Uterus (tissue), 4 donors: ENCODE data around the gene ARHGAP5. TPM values are rescaled to one million over a fixed set of nuclear protein-coding genes. Genes with fewer than 3 reads are reported as not detected.

Source experiments
- DNase-seq, 2 donors: peaks; one replicate each; pipeline ENCODE4 v3.0.0-alpha.2; 2019 to 2020
- H3K27ac ChIP-seq, 2 donors: fragments of 200-600 bp; sonication (generic); 1 replicate in 1 of 2; 2 replicates in 1 of 2; pipeline ENCODE4 v1.5.1; 2016 to 2018
- H3K27me3 ChIP-seq, 2 donors: fragments of 200-600 bp; sonication (generic); one replicate each; pipeline ENCODE4 v1.5.1; 2018 to 2019; ENCODE audit warnings: control low read depth in 1 of 2
- H3K36me3 ChIP-seq, 2 donors: fragments of 200-600 bp; sonication (generic); one replicate each; pipeline ENCODE4 v1.5.1; 2019; ENCODE audit warnings: control low read depth in 1 of 2
- H3K4me1 ChIP-seq, 2 donors: fragments of 200-600 bp; sonication (generic); one replicate each; pipeline ENCODE4 v1.5.1; 2018 to 2019; ENCODE audit warnings: control low read depth in 1 of 2
- H3K4me3 ChIP-seq, 2 donors: fragments of 200-600 bp; sonication (generic); 1 replicate in 1 of 2; 2 replicates in 1 of 2; pipeline ENCODE4 v1.5.1; 2018 to 2019; ENCODE audit warnings: mild to moderate bottlenecking in 1 of 2
- H3K9me3 ChIP-seq, 2 donors: fragments of 200-600 bp; sonication (generic); one replicate each; pipeline ENCODE4 v1.5.1; 2019; ENCODE audit warnings: control low read depth in 1 of 2
- CTCF ChIP-seq, 4 experiments: fragments of 200-600 bp in 2 of 4; fragments of 450-650 bp in 2 of 4; sonication (generic) in 2 of 4; IDR thresholded peaks; one replicate each; pipeline ENCODE4 v1.5.1; 2016 to 2019; ENCODE audit warnings: antibody characterized with exemption in 4 of 4, mild to moderate bottlenecking in 2 of 4, moderate library complexity in 1 of 4
- POLR2A ChIP-seq, 2 donors: fragments of 450-650 bp; IDR thresholded peaks; one replicate each; pipeline ENCODE4 v1.6.1; 2016; ENCODE audit warnings: antibody characterized with exemption in 2 of 2, mild to moderate bottlenecking in 1 of 2, moderate library complexity in 1 of 2
- intact Hi-C: fragments of 100-400 bp; cut with DNase I; formaldehyde crosslinking; loops from one replicate; pipeline ENCODE4 v1.15.1; 2023; ENCODE audit warnings: low total_unique reads
- total RNA-seq, 4 donors: library from RNA; depleted of rRNA in 3 of 4; stranded (reverse); fragments of >200 nt in 3 of 4; gene quantifications; one replicate each; pipeline versions ENCODE4 v1.1.0 to v1.2.4, GENCODE V29; 2014 to 2023
- donor health status: DM: yes; HTN: yes; CAD: no.

The ARHGAP5 gene
- total RNA-seq, 4 donors from 2014 or later: 83.8 to 298 (median 159) TPM

GRCh38 chr14:32068708-32069107 is 8.4 kb upstream of the ARHGAP5 start:
- Histone ChIP-seq H3K27ac (no peak overlapping the region), H3K27me3 (no peaks in the 10 kb centered on the region), H3K9me3 (no peaks in the 10 kb centered on the region), H3K36me3 (no peaks in the 10 kb centered on the region), H3K4me3 (no peak overlapping the region), H3K4me1 (no peaks in the 10 kb centered on the region)
- intact Hi-C loops: no loop called here
- TF ChIP-seq CTCF (IDR thresholded peaks at IDR 0.05): no peak
- no peak for TF ChIP-seq POLR2A (IDR thresholded peaks at IDR 0.05)
- no peak for DNase-seq

- Histone ChIP-seq H3K36me3 (no peaks in the 10 kb centered on the region), H3K27ac (no peak overlapping the region), H3K9me3 (no peaks in the 10 kb centered on the region), H3K27me3 (no peaks in the 10 kb centered on the region), H3K4me3 (no peak overlapping the region), H3K4me1 (no peaks in the 10 kb centered on the region)
- DNase-seq: no peak
- intact Hi-C loops: loop anchor here (10.0 kb wide), 1 partner anchor 185 kb away; no protein-coding TSS in a partner anchor
- TF ChIP-seq POLR2A (IDR thresholded peaks at IDR 0.05) (no peak), CTCF (IDR thresholded peaks at IDR 0.05) (no peak)
Observed at GRCh38 chr14:32070282-32070681, 6.8 kb upstream of the ARHGAP5 start.

GRCh38 chr14:32072676-32073075 is 4.4 kb upstream of the ARHGAP5 start:
- no peaks in the 10 kb centered on the region for H3K36me3 ChIP-seq
- intact Hi-C loops: loop anchor here (10.0 kb wide), 1 partner anchor 182 kb away; no protein-coding TSS in a partner anchor
- no peaks in the 10 kb centered on the region for H3K27me3 ChIP-seq
- no peak for DNase-seq
- no peak overlapping the region for H3K4me3 ChIP-seq
- H3K9me3 ChIP-seq: no peaks in the 10 kb centered on the region
- no peaks in the 10 kb centered on the region for H3K4me1 ChIP-seq
- H3K27ac ChIP-seq: no peak overlapping the region
- TF ChIP-seq CTCF (IDR thresholded peaks at IDR 0.05) (no peak), POLR2A (IDR thresholded peaks at IDR 0.05) (no peak)

- H3K9me3 ChIP-seq: no peaks in the 10 kb centered on the region
- H3K4me1 ChIP-seq: no peaks in the 10 kb centered on the region
- peak in 1 of 2 donors; percentile 72 for DNase-seq
- intact Hi-C loops: loop anchor here (10.0 kb wide), 1 partner anchor 181 kb away; no protein-coding TSS in a partner anchor
- H3K27ac ChIP-seq: no peak overlapping the region
- no peaks in the 10 kb centered on the region for H3K36me3 ChIP-seq
- TF ChIP-seq CTCF (IDR thresholded peaks at IDR 0.05) (peak; percentile 64 to 83 (median 76)), POLR2A (IDR thresholded peaks at IDR 0.05) (no peak)
- H3K4me3 ChIP-seq: no peak overlapping the region
- H3K27me3 ChIP-seq: no peaks in the 10 kb centered on the region
Observed at GRCh38 chr14:32073537-32074189, 3.4 kb upstream of the ARHGAP5 start.

GRCh38 chr14:32074887-32075572 is 2.1 kb upstream of the ARHGAP5 start:
- H3K27me3 ChIP-seq: no peaks in the 10 kb centered on the region
- H3K36me3 ChIP-seq: no peaks in the 10 kb centered on the region
- H3K4me3 ChIP-seq: no peak overlapping the region
- peaks cover 0 to 6% of the 10 kb centered on the region in 2 donors for H3K4me1 ChIP-seq
- DNase-seq: no peak
- TF ChIP-seq POLR2A (IDR thresholded peaks at IDR 0.05) (no peak), CTCF (IDR thresholded peaks at IDR 0.05) (no peak)
- peak overlapping the region; percentile 97 to 98 for H3K27ac ChIP-seq
- intact Hi-C loops: loop anchor here (10.0 kb wide), 1 partner anchor 180 kb away; no protein-coding TSS in a partner anchor
- H3K9me3 ChIP-seq: no peaks in the 10 kb centered on the region
